A549 (cell line): Measurements from ENCODE around the gene TMTC1. TPM values are rescaled to one million over a fixed set of nuclear protein-coding genes. Genes with fewer than 3 reads are reported as not detected.

Experiments used
- ATAC-seq, 2 experiments: fragments of 200-7000 bp in 1 of 2; fragments of >200 bp in 1 of 2; cut with Nextera tagmentation in 1 of 2; cut with Tn5 transposase in 1 of 2; 3 replicates each; pipeline versions ENCODE4 v1.8.0 to v1.9.1; 2018 to 2020; ENCODE audit warnings: mild to moderate bottlenecking in 1 of 2, moderate library complexity in 1 of 2
- CTCF ChIA-PET: fragments of 300-600 bp; sonication (Branson Sonifier 250); formaldehyde crosslinking; extraction: SDS; loops from one replicate; lab custom pipeline; 2021; ENCODE audit warnings: antibody characterized with exemption, inconsistent platforms; lab: Yijun Ruan, JAX
- POLR2A ChIA-PET: fragments of 350-600 bp; formaldehyde crosslinking; extraction: SDS; loops from one replicate; lab custom pipeline; 2021; ENCODE audit warnings: antibody characterized with exemption, inconsistent platforms; lab: Yijun Ruan, JAX
- DNase-seq, 2 experiments: peaks; one replicate each; pipeline versions ENCODE4 v3.0.0 to v3.0.0-alpha.2; 2011 to 2016; ENCODE audit warnings: low read depth in 1 of 2, low spot score in 1 of 2
- FAIRE-seq: peaks from 2 replicates; lab custom pipeline; 2011; peaks lifted over from hg19 to GRCh38; lab: Jason Lieb, UNC
- H3K27ac ChIP-seq, 2 experiments: fragments of >200 bp; sonication (Bioruptor Twin); formaldehyde crosslinking; 3 replicates each; pipeline ENCODE4 v1.5.1; 2016 to 2017
- H3K4me1 ChIP-seq: fragments of >200 bp; sonication (Bioruptor Twin); formaldehyde crosslinking; 3 replicates; pipeline ENCODE4 v1.6.1; 2016
- H3K4me2 ChIP-seq: fragments of >200 bp; sonication (Bioruptor Twin); formaldehyde crosslinking; 3 replicates; pipeline ENCODE4 v1.6.1; 2016
- H3K4me3 ChIP-seq: fragments of >200 bp; sonication (Bioruptor Twin); formaldehyde crosslinking; 3 replicates; pipeline ENCODE4 v1.5.1; 2016
- H3K9me3 ChIP-seq: fragments of >200 bp; sonication (Bioruptor Twin); formaldehyde crosslinking; 3 replicates; pipeline ENCODE4 v1.6.1; 2016
- ATOH8 ChIP-seq: fragments of 250-450 bp; sonication (Bioruptor Pico); IDR thresholded peaks from 2 replicates; pipeline ENCODE4 v1.5.0; 2020; ENCODE audit warnings: low read depth, mild to moderate bottlenecking, moderate library complexity
- BCL3 ChIP-seq: fragments of >200 bp; sonication (Bioruptor Twin); formaldehyde crosslinking; IDR thresholded peaks from 3 replicates; pipeline ENCODE4 v1.6.1; 2016
- CBX2 ChIP-seq: fragments of 200-600 bp; sonication (generic); IDR thresholded peaks from 2 replicates; pipeline ENCODE4 v1.6.1; 2016; ENCODE audit warnings: low read depth, mild to moderate bottlenecking, borderline replicate concordance
- CEBPB ChIP-seq, 2 experiments: fragments of >200 bp in 1 of 2; sonication (Bioruptor Twin) in 1 of 2; formaldehyde crosslinking in 1 of 2; IDR thresholded peaks; 2 replicates each; pipeline ENCODE4 v1.6.1; 2012 to 2016
- CHD2 ChIP-seq: fragments of 150-350 bp; IDR thresholded peaks from 2 replicates; pipeline ENCODE4 v1.6.1; 2014; ENCODE audit warnings: low read length; ENCODE audit not compliant: partially characterized antibody
- CHD4 ChIP-seq: fragments of 200-600 bp; sonication (generic); IDR thresholded peaks from 2 replicates; pipeline ENCODE4 v1.6.1; 2016; ENCODE audit warnings: antibody characterized with exemption, mild to moderate bottlenecking, borderline replicate concordance
- CTCF ChIP-seq: fragments of >200 bp; sonication (Bioruptor Twin); formaldehyde crosslinking; IDR thresholded peaks from 3 replicates; pipeline ENCODE4 v1.5.1; 2016
- EHF ChIP-seq: fragments of 250-450 bp; sonication (Bioruptor Pico); IDR thresholded peaks from 2 replicates; pipeline ENCODE4 v1.5.0; 2020; ENCODE audit warnings: mild to moderate bottlenecking
- EHMT2 ChIP-seq: fragments of 200-600 bp; sonication (generic); IDR thresholded peaks from 2 replicates; pipeline ENCODE4 v1.6.1; 2016; ENCODE audit warnings: antibody characterized with exemption, low read depth, mild to moderate bottlenecking, moderate library complexity
- FOSB ChIP-seq: fragments of 250-450 bp; sonication (Bioruptor Pico); IDR thresholded peaks from 2 replicates; pipeline ENCODE4 v1.5.0; 2020; ENCODE audit warnings: mild to moderate bottlenecking, moderate library complexity
- FOXS1 ChIP-seq: fragments of 250-450 bp; sonication (Bioruptor Pico); IDR thresholded peaks from 2 replicates; pipeline ENCODE4 v1.5.0; 2020; ENCODE audit warnings: mild to moderate bottlenecking, moderate library complexity
- GATA3 ChIP-seq: IDR thresholded peaks from 2 replicates; pipeline ENCODE4 v1.6.1; 2012; ENCODE audit warnings: borderline replicate concordance
- HEYL ChIP-seq: fragments of 250-450 bp; sonication (Bioruptor Pico); IDR thresholded peaks from 2 replicates; pipeline ENCODE4 v1.8.0; 2021; ENCODE audit warnings: mild to moderate bottlenecking, moderate library complexity
- HMGXB4 ChIP-seq: fragments of 250-450 bp; sonication (Bioruptor Pico); IDR thresholded peaks from 2 replicates; pipeline ENCODE4 v1.5.0; 2021; ENCODE audit warnings: mild to moderate bottlenecking, moderate library complexity, borderline replicate concordance
- HOXB5 ChIP-seq: fragments of 250-450 bp; sonication (Bioruptor Pico); IDR thresholded peaks from 2 replicates; pipeline ENCODE4 v1.5.0; 2020; ENCODE audit warnings: mild to moderate bottlenecking, moderate library complexity
- PHF8 ChIP-seq: fragments of 200-600 bp; sonication (generic); IDR thresholded peaks from 2 replicates; pipeline ENCODE4 v1.6.1; 2016; ENCODE audit warnings: low read depth, mild to moderate bottlenecking, antibody characterized with exemption, moderate library complexity, borderline replicate concordance
- POLR2A ChIP-seq: IDR thresholded peaks from 2 replicates; pipeline ENCODE4 v1.6.1; 2012; ENCODE audit warnings: mild to moderate bottlenecking, low read length
- POLR2AphosphoS2 ChIP-seq: conservative IDR thresholded peaks from 2 replicates; pipeline ENCODE4 v1.6.1; 2012; ENCODE audit warnings: low read length, improper control_type of control experiment, inconsistent platforms
- RARB ChIP-seq: fragments of 250-450 bp; sonication (Bioruptor Pico); IDR thresholded peaks from 2 replicates; pipeline ENCODE4 v1.8.0; 2021; ENCODE audit warnings: mild to moderate bottlenecking, moderate library complexity
- RNF2 ChIP-seq: fragments of 200-600 bp; sonication (generic); IDR thresholded peaks from 2 replicates; pipeline ENCODE4 v1.6.1; 2016; ENCODE audit warnings: low read depth, mild to moderate bottlenecking, antibody characterized with exemption, moderate library complexity, borderline replicate concordance
- SMC3 ChIP-seq: fragments of >200 bp; sonication (Bioruptor Twin); formaldehyde crosslinking; IDR thresholded peaks from 3 replicates; pipeline ENCODE4 v1.6.1; 2018; ENCODE audit warnings: inconsistent platforms
- USF2 ChIP-seq: fragments of 450-650 bp; IDR thresholded peaks from 2 replicates; pipeline ENCODE4 v1.6.1; 2014; ENCODE audit warnings: antibody characterized with exemption
- ZC3H11A ChIP-seq: fragments of 450-650 bp; IDR thresholded peaks from 2 replicates; pipeline ENCODE4 v1.6.1; 2014; ENCODE audit warnings: antibody characterized with exemption, mild to moderate bottlenecking
- ZNF302 ChIP-seq: fragments of 250-450 bp; sonication (Bioruptor Pico); IDR thresholded peaks from 2 replicates; pipeline ENCODE4 v1.9.0; 2021; ENCODE audit warnings: inconsistent platforms, mild to moderate bottlenecking, moderate library complexity
- WGBS: methylation state at CpG from one replicate; pipeline ENCODE4 v1.1.6; 2017; ENCODE audit errors: missing lambda C conversion rate; 5-methylcytosine and 5-hydroxymethylcytosine counted together
- polyA plus RNA-seq, 4 experiments: library from polyadenylated mRNA; depleted of rRNA in 3 of 4; stranded (reverse); fragments of >200 nt; fragmentation: RNase III in 1 of 4; extraction: RNeasy Plus Mini Kit Qiagen cat#74134 plus additional on column Dnase treatment in 1 of 4; gene quantifications; 2 replicates in 3 of 4; 3 replicates in 1 of 4; pipeline ENCODE4 v1.2.3, GENCODE V29; 2011 to 2017

Gene TMTC1
- polyA plus RNA-seq, 2 of the 4 experiments (the other 2 are of a cell fraction), result 0.28 TPM; not detected in 1

- no peaks in the 10 kb centered on the region for H3K4me1 ChIP-seq
- ChIA-PET POLR2A (no interaction called here), CTCF (interaction anchor here (1.0 kb wide), 1 partner anchor 36 kb away, joined by 3 read pairs; no protein-coding TSS in a partner anchor)
- TF ChIP-seq PHF8 (no peak), EHF (CRISPR knock-in tag) (no peak), CHD2 (no peak), ZC3H11A (no peak), CBX2 (no peak), RARB (CRISPR knock-in tag) (no peak), ZNF302 (CRISPR knock-in tag) (no peak), POLR2AphosphoS2 (no peak), GATA3 (no peak), FOSB (no peak), HMGXB4 (no peak), USF2 (no peak), ATOH8 (CRISPR knock-in tag) (no peak), CTCF (no peak), FOXS1 (CRISPR knock-in tag) (no peak)
- WGBS, result 7% methylated on average over 2 of the region's 2 CpGs
- ATAC-seq, result no peak
- FAIRE-seq, result no peak
- H3K27ac ChIP-seq, result no peak overlapping the region
- H3K9me3 ChIP-seq, result no peaks in the 10 kb centered on the region; the same call in 2 of the 3 replicates
- no peak overlapping the region for H3K4me3 ChIP-seq
- H3K4me2 ChIP-seq, result no peak overlapping the region
- no peak for DNase-seq
Observed at GRCh38 chr12:29537298-29537697, 246.4 kb downstream of the TMTC1 start.

- POLR2A ChIA-PET, result no interaction called here
- DNase-seq, result no peak
- no peak for FAIRE-seq
- 47% methylated on average over 2 of the region's 2 CpGs for WGBS
- Histone ChIP-seq H3K4me1 (no peaks in the 10 kb centered on the region), H3K9me3 (no peaks in the 10 kb centered on the region), H3K27ac (no peak overlapping the region), H3K4me2 (no peak overlapping the region), H3K4me3 (no peak overlapping the region)
- CTCF ChIA-PET, result no interaction called here
- no peak for ATAC-seq
- no peak for TF ChIP-seq SMC3
- no peak for TF ChIP-seq CHD4
Observed at GRCh38 chr12:29534935-29535334, 248.8 kb downstream of the TMTC1 start.

- TF ChIP-seq HOXB5 (CRISPR knock-in tag) (no peak), RARB (CRISPR knock-in tag) (no peak), EHMT2 (no peak), RNF2 (no peak), CHD2 (no peak), CEBPB (IDR thresholded peaks at IDR 0.05) (no peak), HEYL (CRISPR knock-in tag) (no peak), FOXS1 (CRISPR knock-in tag) (no peak), PHF8 (no peak), ZNF302 (CRISPR knock-in tag) (no peak), POLR2A (no peak), BCL3 (no peak)
- DNase-seq (no peak), FAIRE-seq (no peak), ATAC-seq (no peak)
- POLR2A ChIA-PET, result no interaction called here
- Histone ChIP-seq H3K4me3 (no peak overlapping the region), H3K27ac (no peak overlapping the region), H3K9me3 (no peaks in the 10 kb centered on the region), H3K4me1 (no peaks in the 10 kb centered on the region), H3K4me2 (no peak overlapping the region)
- CTCF ChIA-PET, result interaction anchor here (0.6 to 1.2 kb wide), 2 partner anchors 10 to 19 kb away, joined by 3 read pairs; no protein-coding TSS in a partner anchor
- 47% methylated on average over 4 of the region's 4 CpGs for WGBS
Observed at GRCh38 chr12:29533815-29534489, 249.8 kb downstream of the TMTC1 start.
